ENCODE data around the gene VRK1. TPM values are rescaled to one million over a fixed set of nuclear protein-coding genes. Genes with fewer than 3 reads are reported as not detected.

VRK1 gene
- total and polyA plus RNA-seq, 2 donors (not counting 1 experiment from before 2014, with no cell fraction given): 10.3 to 28.2 TPM

- no peak overlapping the region for H3K4me3 ChIP-seq (ENCODE audit: control extremely low read depth in 1 of 5, extremely low read depth in 1 of 5, insufficient read depth in 1 of 5, low read depth in 2 of 5, low read length in 4 of 5)
- ChIA-PET CTCF (interaction anchor here (1.2 to 2.0 kb wide), 2 partner anchors 9 to 22 kb away, joined by 3 to 9 read pairs; no protein-coding TSS in a partner anchor), POLR2A (no interaction called here)
- H3K27me3 Mint-ChIP-seq: no peaks in the 10 kb centered on the region
- no peaks in the 10 kb centered on the region for H3K4me1 ChIP-seq (ENCODE audit: control insufficient read depth in 2 of 2, insufficient read depth in 2 of 2, low read length in 2 of 2)
- ATAC-seq (ENCODE audit: low read depth) (no peak), DNase-seq (no peak)
- no peaks in the 10 kb centered on the region for H4K20me1 ChIP-seq (ENCODE audit: control insufficient read depth, insufficient read depth, low read length, poor library complexity, severe bottlenecking)
- TF ChIP-seq CTCF (IDR thresholded peaks at IDR 0.05): no peak
- H2AFZ ChIP-seq (ENCODE audit: insufficient read depth, low read depth, low read length, poor library complexity, severe bottlenecking): no peak overlapping the region
- H3K27me3 ChIP-seq (replicated peaks in 1 of 4; ENCODE audit: control extremely low read depth in 1 of 4, control insufficient read depth in 3 of 4, insufficient read depth in 4 of 4, low read length in 3 of 4): no peaks in the 10 kb centered on the region
- peaks cover 5% of the 10 kb centered on the region for H3K79me2 ChIP-seq (ENCODE audit: control insufficient read depth, insufficient read depth, low read length)
- H3K27ac Mint-ChIP-seq: no peak overlapping the region
- H3K4me3 Mint-ChIP-seq: no peak overlapping the region
- intact Hi-C loops (cut with micrococcal nuclease): no loop called here
- no peak overlapping the region for H3K4me2 ChIP-seq (replicated peaks; ENCODE audit: low read depth, low read length, poor library complexity, severe bottlenecking)
- H3K4me1 Mint-ChIP-seq: peaks cover 4% of the 10 kb centered on the region
- H3K27ac ChIP-seq (ENCODE audit: low read length in 2 of 2): no peak overlapping the region
- peaks cover 0 to 36% of the 10 kb centered on the region in 2 experiments for H3K36me3 ChIP-seq (replicated peaks in 1 of 2; ENCODE audit: control extremely low read depth in 1 of 2, control insufficient read depth in 1 of 2, extremely low read depth in 1 of 2, insufficient read depth in 2 of 2, low read length in 1 of 2)
- H3K9me3 Mint-ChIP-seq (ENCODE audit: insufficient read depth): no peaks in the 10 kb centered on the region
- H3K9me3 ChIP-seq (ENCODE audit: control extremely low read depth in 1 of 3, control insufficient read depth in 2 of 3, insufficient read depth in 1 of 3, low read length in 2 of 3): no peaks in the 10 kb centered on the region
- H3K9ac ChIP-seq (ENCODE audit: low read length): no peak overlapping the region
Measured at GRCh38 chr14:96843137-96843536, 46.0 kb downstream of the VRK1 start.

GRCh38 chr14:96844857-96845570 is 47.8 kb downstream of the VRK1 start:
- H3K27me3 Mint-ChIP-seq: no peaks in the 10 kb centered on the region
- H3K4me1 Mint-ChIP-seq: peaks cover 4% of the 10 kb centered on the region

More at GRCh38 chr14:96844857-96845570, 47.8 kb downstream of the VRK1 start:
- TF ChIP-seq EZH2 (IDR thresholded peaks at IDR 0.05; ENCODE audit: borderline replicate concordance, insufficient read depth, low read depth, low read length, poor library complexity, severe bottlenecking): no peak
- no peak for TF ChIP-seq CTCF (IDR thresholded peaks at IDR 0.05)
- H3K9ac ChIP-seq (ENCODE audit: low read length): no peak overlapping the region
- Mint-ChIP-seq H3K27ac (no peak overlapping the region), H3K4me3 (no peak overlapping the region), H3K9me3 (ENCODE audit: insufficient read depth) (no peaks in the 10 kb centered on the region)
- H3K27ac ChIP-seq (ENCODE audit: low read length in 2 of 2): no peak overlapping the region
- peaks cover 5% of the 10 kb centered on the region for H3K79me2 ChIP-seq (ENCODE audit: control insufficient read depth, insufficient read depth, low read length)
- no peak overlapping the region for H2AFZ ChIP-seq (ENCODE audit: insufficient read depth, low read depth, low read length, poor library complexity, severe bottlenecking)
- ATAC-seq (ENCODE audit: low read depth) (no peak), DNase-seq (no peak)
- no peaks in the 10 kb centered on the region for H3K9me3 ChIP-seq (ENCODE audit: control extremely low read depth in 1 of 3, control insufficient read depth in 2 of 3, insufficient read depth in 1 of 3, low read length in 2 of 3)
- intact Hi-C loops (cut with micrococcal nuclease): no loop called here
- peaks cover 0 to 47% of the 10 kb centered on the region in 2 experiments for H3K36me3 ChIP-seq (replicated peaks in 1 of 2; ENCODE audit: control extremely low read depth in 1 of 2, control insufficient read depth in 1 of 2, extremely low read depth in 1 of 2, insufficient read depth in 2 of 2, low read length in 1 of 2)
- no peaks in the 10 kb centered on the region for H3K4me1 ChIP-seq (ENCODE audit: control insufficient read depth in 2 of 2, insufficient read depth in 2 of 2, low read length in 2 of 2)
- CTCF ChIA-PET: no interaction called here
- H3K27me3 ChIP-seq (replicated peaks in 1 of 4; ENCODE audit: control extremely low read depth in 1 of 4, control insufficient read depth in 3 of 4, insufficient read depth in 4 of 4, low read length in 3 of 4): no peaks in the 10 kb centered on the region
- no peak overlapping the region for H3K4me3 ChIP-seq (ENCODE audit: control extremely low read depth in 1 of 5, extremely low read depth in 1 of 5, insufficient read depth in 1 of 5, low read depth in 2 of 5, low read length in 4 of 5)
- H3K4me2 ChIP-seq (replicated peaks; ENCODE audit: low read depth, low read length, poor library complexity, severe bottlenecking): no peak overlapping the region
- POLR2A ChIA-PET: no interaction called here
- no CpG with 5 or more reads among the region's 1 CpG for WGBS (ENCODE audit: insufficient coverage)
- no peaks in the 10 kb centered on the region for H4K20me1 ChIP-seq (ENCODE audit: control insufficient read depth, insufficient read depth, low read length, poor library complexity, severe bottlenecking)
